Activated CD8-positive, alpha-beta T cell treated with anti-CD3 and anti-CD28 coated beads, Interleukin-2, amount 10 ng/mL, durations not matched to agents 7 days and 5 days (primary cell): ENCODE data around the gene ASNS. TPM values are rescaled to one million over a fixed set of nuclear protein-coding genes. Genes with fewer than 3 reads are reported as not detected.
"Not testable (repeated sequence)": the region's sequence is repeated elsewhere in the genome, so short reads cannot be mapped to it uniquely, and the experiment has no call there.

ENCODE experiments used
- ATAC-seq: fragments of 150-1000 bp; cut with Tn5 transposase; one replicate; pipeline ENCODE4 v1.10.0; 2021; ENCODE audit warnings: moderate library complexity
- CTCF ChIA-PET: fragments of 350-600 bp; sonication (Branson Sonifier 250); formaldehyde crosslinking; loops from one replicate; lab custom pipeline; 2021; ENCODE audit warnings: antibody characterized with exemption; lab: Charles Lee
- POLR2A ChIA-PET: fragments of 350-600 bp; sonication (Branson Sonifier 250); formaldehyde crosslinking; loops from one replicate; lab custom pipeline; 2021; ENCODE audit warnings: antibody characterized with exemption; lab: Charles Lee
- DNase-seq: peaks from one replicate; pipeline ENCODE4 v3.0.0-alpha.2; 2020
- H3K27ac Mint-ChIP-seq: one replicate; pipeline ENCODE4 v1.8.0; 2021; ENCODE audit warnings: mild to moderate bottlenecking, mixed read lengths
- H3K27me3 Mint-ChIP-seq: one replicate; pipeline ENCODE4 v1.8.0; 2021; ENCODE audit warnings: low read depth, mixed read lengths
- H3K36me3 Mint-ChIP-seq: one replicate; pipeline ENCODE4 v1.8.0; 2021; ENCODE audit warnings: low read depth, mixed read lengths
- H3K4me1 Mint-ChIP-seq: one replicate; pipeline ENCODE4 v1.8.0; 2021; ENCODE audit warnings: low read depth, mixed read lengths
- H3K4me3 Mint-ChIP-seq: one replicate; pipeline ENCODE4 v1.8.0; 2021; ENCODE audit warnings: mild to moderate bottlenecking, mixed read lengths
- H3K9me3 Mint-ChIP-seq: one replicate; pipeline ENCODE4 v1.8.0; 2022; ENCODE audit warnings: mixed read lengths; ENCODE audit not compliant: insufficient read depth
- total RNA-seq, 2 experiments: library from RNA; stranded (reverse); gene quantifications; one replicate each; pipeline ENCODE4 v1.2.3, GENCODE V29; 2021

Gene ASNS
- total RNA-seq, 2 experiments from 2014 or later, result 32.8 to 37.5 TPM

DNA sequence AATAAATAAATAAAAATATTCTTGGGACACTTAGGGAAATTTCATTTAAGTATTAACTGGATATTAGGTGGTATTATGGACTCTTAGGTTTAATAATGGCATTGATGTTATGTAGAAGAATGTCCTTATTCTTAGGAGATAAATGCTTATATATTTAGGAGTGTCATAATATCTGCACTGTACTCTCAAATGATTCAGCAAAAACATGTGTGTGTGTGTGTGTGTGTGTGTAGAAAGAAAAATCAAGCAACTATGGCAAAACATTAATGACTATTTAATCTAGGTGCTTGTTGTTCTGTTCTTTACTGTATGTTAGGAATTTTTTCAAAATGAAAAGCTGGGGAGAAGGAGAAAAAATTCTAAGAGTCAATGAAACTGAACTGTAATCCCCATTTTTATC is 3.9 kb downstream of the ASNS start:
- DNase-seq (no peak), ATAC-seq (no peak)
- Mint-ChIP-seq H3K36me3 (peaks cover 32% of the 10 kb centered on the region), H3K27ac (no peak overlapping the region), H3K27me3 (no peaks in the 10 kb centered on the region), H3K9me3 (no peaks in the 10 kb centered on the region), H3K4me1 (peaks cover 25% of the 10 kb centered on the region), H3K4me3 (no peak overlapping the region)
- ChIA-PET CTCF (interaction anchor here (0.6 to 1.4 kb wide), 3 partner anchors 12 to 240 kb away, joined by 3 read pairs; no protein-coding TSS in a partner anchor), POLR2A (no interaction called here)

DNA sequence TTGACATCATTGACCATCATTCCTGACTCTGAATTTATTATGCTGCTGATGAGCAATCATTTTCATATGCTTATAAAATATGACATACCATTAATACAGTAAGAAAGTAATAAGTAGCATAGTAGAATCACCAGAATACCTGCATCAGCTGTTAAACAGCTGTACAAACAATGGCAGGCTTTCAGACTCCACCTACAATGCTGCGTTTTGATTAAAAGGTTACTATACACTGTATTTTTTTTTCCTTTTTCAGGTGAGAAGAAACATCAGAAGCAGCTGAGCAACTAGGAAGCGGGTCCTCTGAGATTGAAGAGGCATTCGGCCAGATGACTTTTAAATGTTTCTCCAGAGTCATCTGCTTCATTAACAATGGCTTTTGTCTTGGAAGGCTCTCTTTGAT is 7.1 kb downstream of the ASNS start:
- Mint-ChIP-seq H3K27me3 (no peaks in the 10 kb centered on the region), H3K4me3 (no peak overlapping the region)
- CTCF ChIA-PET, result interaction anchor here (0.8 kb wide), 1 partner anchor 9 kb away, joined by 3 read pairs; no protein-coding TSS in a partner anchor

DNA sequence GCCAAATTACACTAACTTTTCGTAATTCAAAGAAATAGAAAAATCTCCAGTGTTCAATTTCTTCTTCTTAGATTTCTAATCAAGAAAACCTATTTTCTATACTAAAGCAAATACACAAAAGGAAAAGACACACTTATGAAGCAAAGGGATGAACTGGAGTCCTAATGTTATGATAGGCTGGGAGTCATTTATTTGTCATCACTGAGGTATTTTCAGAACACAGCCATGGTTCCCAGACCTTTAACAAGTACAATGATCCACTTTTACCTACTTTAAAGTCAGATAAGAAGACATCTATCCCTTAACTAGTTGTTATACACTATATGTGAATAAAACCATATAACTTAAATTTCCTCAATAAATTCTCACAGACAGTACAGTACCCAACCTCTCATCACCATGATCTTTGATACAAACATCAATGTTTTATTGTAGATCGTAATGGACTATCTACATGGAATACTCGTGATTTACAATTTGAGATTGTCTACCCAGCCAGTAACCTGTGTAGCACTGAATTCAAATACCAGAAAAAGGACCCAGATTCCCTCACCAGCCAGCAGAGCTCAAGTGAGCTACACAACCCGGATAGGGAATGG is 12.5 kb downstream of the ASNS start:
- Mint-ChIP-seq H3K4me3 (no peak overlapping the region), H3K27ac (no peak overlapping the region), H3K4me1 (peaks cover 5% of the 10 kb centered on the region), H3K36me3 (peaks cover 44% of the 10 kb centered on the region), H3K9me3 (no peaks in the 10 kb centered on the region), H3K27me3 (no peaks in the 10 kb centered on the region)
- DNase-seq, result no peak
- CTCF ChIA-PET, result no interaction called here
- no peak for ATAC-seq
- POLR2A ChIA-PET, result no interaction called here

More for the DNA sequence above, 7.1 kb downstream of the ASNS start:
- peaks cover 7% of the 10 kb centered on the region for H3K4me1 Mint-ChIP-seq
- POLR2A ChIA-PET, result no interaction called here
- peaks cover 46% of the 10 kb centered on the region for H3K36me3 Mint-ChIP-seq
- no peak overlapping the region for H3K27ac Mint-ChIP-seq
- ATAC-seq (no peak), DNase-seq (no peak)
- no peaks in the 10 kb centered on the region for H3K9me3 Mint-ChIP-seq

DNA sequence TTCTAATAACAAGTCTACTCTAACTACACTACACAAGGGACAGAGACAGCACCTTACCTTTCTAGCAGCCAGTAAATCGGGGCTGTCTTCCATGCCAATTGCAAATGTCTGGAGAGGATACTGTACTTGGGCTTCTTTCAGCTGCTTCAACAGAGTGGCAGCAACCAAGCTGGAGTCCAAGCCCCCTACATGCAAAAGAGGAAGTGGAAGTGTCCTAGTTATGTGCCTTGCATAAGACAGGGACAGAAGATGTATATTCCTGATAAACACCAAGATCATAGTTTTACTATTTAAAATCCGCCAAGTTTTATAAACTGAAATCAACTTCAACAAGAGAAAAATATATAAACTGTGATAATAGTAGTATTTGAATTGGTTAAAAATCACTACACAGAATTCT is 14.0 kb downstream of the ASNS start:
- ATAC-seq, result no peak
- POLR2A ChIA-PET, result no interaction called here
- Mint-ChIP-seq H3K4me1 (no peaks in the 10 kb centered on the region), H3K9me3 (no peaks in the 10 kb centered on the region), H3K36me3 (peaks cover 46% of the 10 kb centered on the region), H3K27me3 (no peaks in the 10 kb centered on the region), H3K27ac (no peak overlapping the region), H3K4me3 (no peak overlapping the region)
- no peak for DNase-seq
- CTCF ChIA-PET, result no interaction called here

DNA sequence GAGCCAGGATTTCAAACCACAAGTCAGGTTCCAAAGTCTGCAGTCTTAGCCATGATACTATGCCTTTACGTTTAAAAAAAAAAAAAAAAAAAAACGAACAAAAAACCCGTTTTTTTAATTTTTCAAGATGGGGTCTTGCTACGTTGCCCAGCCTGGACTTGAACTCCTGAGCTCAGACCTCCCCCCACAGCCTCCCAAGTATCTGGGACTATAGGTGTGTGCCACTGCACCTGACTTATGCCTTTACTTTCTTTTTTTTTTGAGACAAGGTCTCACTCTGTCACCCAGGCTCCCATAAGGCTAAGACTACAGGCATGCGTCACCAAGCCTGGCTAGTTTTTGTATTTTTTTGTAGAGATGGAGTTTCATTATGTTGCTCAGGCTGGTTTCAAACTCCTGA is 14.7 kb downstream of the ASNS start:
- no peaks in the 10 kb centered on the region for H3K27me3 Mint-ChIP-seq
- H3K36me3 Mint-ChIP-seq, result peaks cover 51% of the 10 kb centered on the region
- ATAC-seq (no peak), DNase-seq (no peak)
- POLR2A ChIA-PET, result no interaction called here
- CTCF ChIA-PET, result interaction anchor here (1.0 kb wide), 1 partner anchor 741 kb away, joined by 3 read pairs; no protein-coding TSS in a partner anchor
- no peaks in the 10 kb centered on the region for H3K4me1 Mint-ChIP-seq
- no peak overlapping the region for H3K27ac Mint-ChIP-seq
- no peaks in the 10 kb centered on the region for H3K9me3 Mint-ChIP-seq
- H3K4me3 Mint-ChIP-seq, result no peak overlapping the region

DNA sequence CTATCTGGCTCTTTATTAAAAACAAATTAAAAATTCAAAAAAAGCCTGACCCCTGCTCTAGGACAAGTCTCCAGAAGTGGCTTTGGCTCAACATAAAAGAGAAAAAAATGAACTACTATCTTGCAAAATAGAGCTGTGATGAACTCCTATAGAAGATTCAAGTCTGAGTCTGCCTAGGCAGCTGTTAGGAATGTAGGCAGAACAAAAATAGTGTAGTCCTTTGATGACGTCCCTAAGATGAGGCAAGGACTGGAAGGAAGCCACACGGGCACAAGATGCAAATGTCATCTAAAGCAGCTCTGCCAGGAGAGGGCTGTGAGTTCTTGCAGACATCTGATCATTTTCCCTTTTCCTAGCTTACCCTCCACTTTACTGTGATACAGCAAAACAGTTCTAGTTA is 20.5 kb downstream of the ASNS start:
- H3K27me3 Mint-ChIP-seq, result peaks cover 2% of the 10 kb centered on the region
- ChIA-PET POLR2A (no interaction called here), CTCF (interaction anchor here (1.4 kb wide), 1 partner anchor 16 kb away, joined by 4 read pairs; no protein-coding TSS in a partner anchor)
- peaks cover 36% of the 10 kb centered on the region for H3K36me3 Mint-ChIP-seq
- H3K9me3 Mint-ChIP-seq, result no peaks in the 10 kb centered on the region
- DNase-seq (no peak), ATAC-seq (no peak)
- H3K27ac Mint-ChIP-seq, result no peak overlapping the region
- no peaks in the 10 kb centered on the region for H3K4me1 Mint-ChIP-seq
- H3K4me3 Mint-ChIP-seq, result no peak overlapping the region

DNA sequence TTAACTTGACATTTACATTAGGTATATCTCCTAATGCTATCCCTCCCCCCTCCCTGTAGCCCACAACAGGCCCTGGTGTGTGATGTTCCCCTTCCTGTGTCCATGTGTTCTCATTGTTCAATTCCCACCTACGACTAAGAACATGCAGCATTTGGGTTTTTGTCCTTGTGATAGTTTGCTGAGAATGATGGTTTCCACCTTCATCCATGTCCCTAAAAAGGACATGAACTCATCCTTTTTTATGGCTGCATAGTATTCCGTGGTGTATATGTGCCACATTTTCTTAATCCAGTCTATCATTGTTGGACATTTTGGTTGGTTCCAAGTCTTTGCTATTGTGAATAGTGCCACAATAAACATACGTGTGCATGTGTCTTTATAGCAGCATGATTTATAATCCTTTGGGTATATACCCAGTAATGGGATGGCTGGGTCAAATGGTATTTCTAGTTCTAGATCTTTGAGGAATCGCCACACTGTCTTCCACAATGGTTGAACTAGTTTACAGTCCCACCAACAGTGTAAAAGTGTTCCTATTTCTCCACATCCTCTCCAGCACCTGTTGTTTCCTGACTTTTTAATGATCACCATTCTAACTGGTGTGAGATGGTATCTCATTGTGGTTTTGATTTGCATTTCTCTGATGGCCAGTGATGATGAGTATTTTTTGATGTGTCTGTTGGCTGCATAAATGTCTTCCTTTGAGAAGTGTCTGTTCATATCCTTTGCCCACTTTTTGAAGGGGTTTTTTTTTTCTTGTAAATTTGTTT is 21.8 kb downstream of the ASNS start:
- ATAC-seq, H3K27ac Mint-ChIP-seq, H3K4me3 Mint-ChIP-seq, DNase-seq, H3K27me3 Mint-ChIP-seq, H3K9me3 Mint-ChIP-seq, H3K4me1 Mint-ChIP-seq, POLR2A ChIA-PET: not testable (repeated sequence)
- CTCF ChIA-PET, result interaction anchor here (1.4 kb wide), 1 partner anchor 15 kb away, joined by 4 read pairs; no protein-coding TSS in a partner anchor
- H3K36me3 Mint-ChIP-seq, result peaks cover 32% of the 10 kb centered on the region

DNA sequence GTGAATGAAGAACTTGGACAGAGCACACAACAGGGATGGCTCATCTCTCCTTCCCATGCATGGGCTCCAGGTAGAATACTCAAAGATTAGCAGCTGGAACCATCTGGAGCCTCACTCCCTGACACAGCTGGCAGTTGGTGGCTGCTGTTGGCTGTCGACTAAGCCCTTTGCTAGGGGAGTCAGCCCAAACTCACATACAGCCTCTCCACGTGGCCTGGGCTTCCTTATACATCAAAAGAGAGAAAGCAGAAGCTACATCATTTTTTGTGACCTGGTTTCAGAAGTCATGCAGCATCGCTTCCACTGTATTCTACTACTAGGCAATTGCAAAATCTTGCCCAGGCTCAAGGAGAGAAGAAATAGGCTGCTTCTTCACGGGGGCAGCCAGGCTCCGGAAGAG is 24.4 kb downstream of the ASNS start:
- CTCF ChIA-PET, result interaction anchor here (0.9 to 5.5 kb wide), 3 partner anchors 8 to 166 kb away, joined by 5 to 42 read pairs (median 7); no protein-coding TSS in a partner anchor
- H3K4me1 Mint-ChIP-seq, result no peaks in the 10 kb centered on the region
- H3K36me3 Mint-ChIP-seq, result peaks cover 16% of the 10 kb centered on the region
- H3K9me3 Mint-ChIP-seq, result no peaks in the 10 kb centered on the region
- POLR2A ChIA-PET, result no interaction called here
- DNase-seq (no peak), ATAC-seq (no peak)
- H3K4me3 Mint-ChIP-seq, result no peak overlapping the region
- H3K27me3 Mint-ChIP-seq, result peaks cover 4% of the 10 kb centered on the region
- no peak overlapping the region for H3K27ac Mint-ChIP-seq

DNA sequence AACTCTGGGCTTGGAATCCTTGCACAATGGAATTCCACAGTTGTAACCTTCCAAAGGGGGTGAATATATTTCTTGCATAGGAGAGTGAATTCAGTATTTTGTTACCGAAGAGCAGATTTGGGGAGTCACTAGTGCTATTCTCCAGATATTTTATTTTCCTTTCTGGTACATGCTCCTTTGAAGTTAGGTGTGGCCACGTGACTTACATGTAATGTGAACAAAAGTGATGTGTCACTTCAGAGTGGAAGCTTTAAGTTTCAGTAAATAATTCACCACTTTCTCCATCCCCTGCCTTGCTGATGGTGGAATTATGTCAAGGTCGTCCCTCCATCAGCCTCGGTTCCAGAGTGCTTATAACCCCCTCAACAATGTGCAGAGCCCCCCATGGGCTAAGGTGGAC is 25.3 kb downstream of the ASNS start:
- CTCF ChIA-PET, result interaction anchor here (5.5 kb wide), 1 partner anchor 11 kb away, joined by 42 read pairs; no protein-coding TSS in a partner anchor
- H3K36me3 Mint-ChIP-seq, result peaks cover 9% of the 10 kb centered on the region

DNA sequence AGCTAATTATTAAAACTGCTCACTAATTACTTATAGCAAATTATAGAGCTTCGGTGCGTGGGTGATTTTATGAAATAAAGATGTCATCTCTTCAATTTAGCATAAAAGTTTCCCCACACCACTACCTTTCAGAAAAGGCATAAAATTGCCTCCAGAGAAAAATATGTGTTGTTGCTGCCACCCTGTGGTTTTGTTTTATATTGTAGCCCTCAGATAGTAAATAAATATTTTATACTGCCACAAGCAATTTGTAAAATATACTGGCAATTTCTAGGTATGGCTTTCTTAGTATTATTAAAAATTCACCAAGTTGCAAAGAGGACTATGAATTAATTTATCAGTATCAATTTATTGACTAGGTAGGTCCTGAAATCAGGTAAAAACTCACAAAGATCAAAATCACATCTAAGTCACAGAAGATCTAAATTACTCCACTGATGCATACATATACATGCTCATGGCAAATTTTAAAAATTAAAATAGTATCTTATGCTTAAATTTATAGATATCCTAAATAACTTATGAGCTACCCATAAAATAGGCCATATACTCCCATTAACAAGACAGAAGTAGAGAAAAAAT is 26.5 kb downstream of the ASNS start:
- DNase-seq, result peak; percentile 34
- CTCF ChIA-PET, result interaction anchor here (1.2 to 5.5 kb wide), 5 partner anchors 10 to 741 kb away, joined by 3 to 42 read pairs (median 4); no protein-coding TSS in a partner anchor
- no peaks in the 10 kb centered on the region for H3K9me3 Mint-ChIP-seq
- peaks cover under 1% of the 10 kb centered on the region for H3K36me3 Mint-ChIP-seq
- H3K27ac Mint-ChIP-seq, result no peak overlapping the region
- no peak overlapping the region for H3K4me3 Mint-ChIP-seq
- no peak for ATAC-seq
- peaks cover 7% of the 10 kb centered on the region for H3K27me3 Mint-ChIP-seq
- POLR2A ChIA-PET, result no interaction called here
- no peaks in the 10 kb centered on the region for H3K4me1 Mint-ChIP-seq

More for the DNA sequence above, 25.3 kb downstream of the ASNS start:
- Mint-ChIP-seq H3K4me1 (no peaks in the 10 kb centered on the region), H3K9me3 (no peaks in the 10 kb centered on the region), H3K27ac (no peak overlapping the region), H3K27me3 (peaks cover 6% of the 10 kb centered on the region), H3K4me3 (no peak overlapping the region)
- POLR2A ChIA-PET, result no interaction called here
- DNase-seq (no peak), ATAC-seq (no peak)

DNA sequence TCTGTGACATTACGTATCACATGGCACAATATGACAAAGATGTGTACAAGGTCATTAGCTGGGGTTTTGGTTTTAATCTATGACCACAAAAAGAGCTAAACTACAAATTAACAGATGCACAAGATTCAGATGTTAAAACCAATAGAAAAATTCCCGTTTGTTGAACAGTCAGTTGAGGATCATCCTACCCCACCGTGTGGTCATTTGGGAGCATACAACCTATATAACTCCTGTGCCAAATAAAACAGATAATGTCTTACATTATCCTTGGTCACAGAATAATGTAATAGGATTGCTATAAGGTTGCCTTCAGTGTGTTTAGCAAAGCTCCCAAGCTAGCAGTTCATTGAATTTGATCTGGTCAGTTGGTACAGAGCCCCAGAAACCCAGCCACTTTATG is 28.2 kb downstream of the ASNS start:
- no peak overlapping the region for H3K27ac Mint-ChIP-seq
- peaks cover 15% of the 10 kb centered on the region for H3K27me3 Mint-ChIP-seq
- H3K4me1 Mint-ChIP-seq, result no peaks in the 10 kb centered on the region
- ATAC-seq (no peak), DNase-seq (no peak)
- H3K9me3 Mint-ChIP-seq, result no peaks in the 10 kb centered on the region
- CTCF ChIA-PET, result interaction anchor here (5.5 kb wide), 1 partner anchor 8 kb away, joined by 42 read pairs; no protein-coding TSS in a partner anchor
- no peak overlapping the region for H3K4me3 Mint-ChIP-seq
- H3K36me3 Mint-ChIP-seq, result no peaks in the 10 kb centered on the region
- POLR2A ChIA-PET, result no interaction called here
